GM12865 (cell line): ENCODE data around the gene DHX34.

Experiments
- DNase-seq: peaks from one replicate; pipeline ENCODE4 v3.0.0; 2010; ENCODE audit warnings: low read depth
- H3K4me3 ChIP-seq: 2 replicates; pipeline ENCODE4 v1.5.1; 2011; ENCODE audit warnings: mild to moderate bottlenecking, low read depth, low read length, control low read depth
- TF ChIP-seq, protein P1 (sequence below): IDR thresholded peaks from 2 replicates; pipeline ENCODE4 v1.5.1; 2011; ENCODE audit warnings: low read length, control low read depth, low read depth, inconsistent platforms; ENCODE audit not compliant: insufficient read depth; ENCODE audit errors: missing control alignments

Gene DHX34

GRCh38 chr19:47413941-47414340, 64.8 kb downstream of the DHX34 start:
- H3K4me3 ChIP-seq = no peak overlapping the region
- TF ChIP-seq, protein P1, sequence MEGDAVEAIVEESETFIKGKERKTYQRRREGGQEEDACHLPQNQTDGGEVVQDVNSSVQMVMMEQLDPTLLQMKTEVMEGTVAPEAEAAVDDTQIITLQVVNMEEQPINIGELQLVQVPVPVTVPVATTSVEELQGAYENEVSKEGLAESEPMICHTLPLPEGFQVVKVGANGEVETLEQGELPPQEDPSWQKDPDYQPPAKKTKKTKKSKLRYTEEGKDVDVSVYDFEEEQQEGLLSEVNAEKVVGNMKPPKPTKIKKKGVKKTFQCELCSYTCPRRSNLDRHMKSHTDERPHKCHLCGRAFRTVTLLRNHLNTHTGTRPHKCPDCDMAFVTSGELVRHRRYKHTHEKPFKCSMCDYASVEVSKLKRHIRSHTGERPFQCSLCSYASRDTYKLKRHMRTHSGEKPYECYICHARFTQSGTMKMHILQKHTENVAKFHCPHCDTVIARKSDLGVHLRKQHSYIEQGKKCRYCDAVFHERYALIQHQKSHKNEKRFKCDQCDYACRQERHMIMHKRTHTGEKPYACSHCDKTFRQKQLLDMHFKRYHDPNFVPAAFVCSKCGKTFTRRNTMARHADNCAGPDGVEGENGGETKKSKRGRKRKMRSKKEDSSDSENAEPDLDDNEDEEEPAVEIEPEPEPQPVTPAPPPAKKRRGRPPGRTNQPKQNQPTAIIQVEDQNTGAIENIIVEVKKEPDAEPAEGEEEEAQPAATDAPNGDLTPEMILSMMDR = no peak
- no peak for DNase-seq

DNA sequence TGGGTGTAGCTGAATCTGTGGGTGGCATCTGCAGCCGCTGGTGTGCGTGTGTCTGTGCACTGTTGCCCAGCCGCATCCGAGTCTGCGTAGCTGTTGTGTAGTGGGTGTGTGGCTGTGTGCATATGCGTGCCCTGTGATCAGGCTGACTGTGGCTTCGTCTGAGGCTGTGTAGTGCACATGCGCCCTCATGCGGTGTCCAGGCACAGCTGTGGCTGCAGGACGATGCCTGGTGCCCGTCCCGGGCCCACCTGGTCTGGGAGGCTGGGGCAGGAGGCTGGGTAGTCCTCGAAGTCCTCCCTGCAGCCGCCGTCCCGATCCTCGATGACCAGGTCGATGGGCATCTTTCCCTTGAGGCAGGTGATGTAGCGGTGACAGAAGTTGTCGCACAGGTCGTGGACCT, 65.4 kb downstream of the DHX34 start:
- peak; percentile 38 for DNase-seq
- no peak overlapping the region for H3K4me3 ChIP-seq
- TF ChIP-seq, protein P1 = peak; percentile 20

GRCh38 chr19:47415953-47416642, 67.0 kb downstream of the DHX34 start:
- no peak for DNase-seq
- H3K4me3 ChIP-seq = no peak overlapping the region
- TF ChIP-seq, protein P1 = no peak

DNA sequence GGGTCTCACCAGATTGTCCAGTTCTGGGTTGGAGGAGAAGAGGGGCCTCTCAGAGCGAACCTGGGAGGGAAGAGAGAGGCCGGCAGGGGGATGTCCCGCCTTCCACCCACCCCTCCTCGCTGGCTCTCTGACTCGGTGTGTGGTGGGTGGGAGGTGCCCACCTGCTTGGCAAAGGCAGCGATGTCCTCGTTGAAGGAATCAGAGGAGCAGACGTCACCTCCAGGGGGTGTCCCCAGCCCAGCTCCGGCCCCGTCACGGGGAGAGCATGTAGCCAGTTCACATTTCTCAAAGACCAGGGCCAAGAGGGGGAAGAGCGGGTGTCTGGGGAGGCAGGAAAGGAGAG, 67.5 kb downstream of the DHX34 start:
- TF ChIP-seq, protein P1 = no peak
- no peak overlapping the region for H3K4me3 ChIP-seq
- no peak for DNase-seq

DNA sequence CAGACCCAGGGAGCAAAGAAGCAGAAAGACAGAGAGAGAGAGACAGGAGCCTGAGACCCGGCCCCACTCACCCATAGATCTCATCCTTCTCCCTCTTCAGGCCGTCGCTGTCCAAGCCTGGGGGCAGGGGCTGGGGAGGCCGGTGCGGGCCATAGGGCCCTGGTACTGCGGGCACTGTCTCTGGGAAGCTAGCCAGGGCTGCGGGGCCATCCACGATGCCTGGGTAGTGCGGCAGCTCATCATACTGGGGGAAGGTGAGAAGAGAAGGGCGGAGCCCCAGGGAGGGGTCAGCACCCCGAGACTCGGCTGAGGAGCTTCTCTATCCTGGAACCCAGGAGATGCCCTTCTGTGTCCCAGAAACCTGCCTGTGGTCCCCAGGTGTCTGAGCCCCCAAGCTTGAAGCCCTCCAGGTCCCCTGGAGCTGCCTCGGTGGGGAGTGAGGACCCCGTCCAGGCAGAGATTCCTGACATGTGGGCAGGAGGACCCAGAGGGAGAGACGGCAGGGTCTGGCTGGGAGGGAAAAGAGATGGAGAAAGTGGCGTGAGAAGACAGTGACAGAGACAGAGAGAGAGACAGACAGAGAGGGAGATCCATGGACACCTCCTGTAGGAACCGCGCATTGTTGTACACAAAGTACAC, 68.1 kb downstream of the DHX34 start:
- no peak overlapping the region for H3K4me3 ChIP-seq
- no peak for DNase-seq
- TF ChIP-seq, protein P1 = no peak

DNA sequence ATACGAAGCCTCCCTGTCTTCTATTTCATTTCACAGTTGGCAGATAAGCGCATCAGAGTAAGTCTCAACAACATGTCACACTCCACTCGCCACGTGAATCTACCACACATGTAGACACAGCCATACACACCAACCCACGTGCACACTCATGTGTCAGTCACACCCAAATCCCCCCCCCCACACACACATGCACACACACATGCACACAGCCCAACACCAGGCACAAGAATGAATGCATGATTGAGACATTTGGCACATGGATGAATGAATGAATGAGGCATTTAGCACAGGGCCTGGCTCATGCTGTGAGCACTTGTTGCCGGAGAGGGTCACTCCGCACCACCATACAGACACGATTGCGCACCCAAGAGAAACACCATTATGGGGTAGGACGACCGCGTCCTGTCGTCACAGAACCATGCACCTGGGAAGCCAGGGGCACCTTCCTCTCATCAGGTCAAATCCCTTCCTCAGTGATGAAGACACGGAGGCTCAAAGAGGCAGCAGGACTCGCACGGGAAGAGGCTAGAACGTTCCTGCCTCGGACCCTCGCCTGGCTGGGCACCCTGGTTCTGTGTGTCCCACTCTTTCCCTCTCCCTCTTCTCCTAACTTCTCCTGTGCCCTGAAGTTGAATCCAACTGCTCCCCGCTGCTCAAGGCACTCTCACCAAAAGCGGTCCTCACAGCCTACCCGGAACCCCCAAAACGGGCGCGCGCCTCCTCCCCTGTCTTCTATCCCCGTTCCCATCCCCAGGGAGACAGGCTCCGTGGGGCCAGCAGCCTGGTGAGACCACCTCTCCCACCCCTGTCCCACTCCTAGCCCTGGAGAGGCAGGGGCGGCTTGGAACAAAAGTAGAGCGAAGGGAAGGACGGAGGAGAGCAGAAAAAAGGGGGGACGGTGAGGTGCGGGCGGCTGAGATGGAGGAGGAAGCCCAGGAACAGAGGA, 68.9 kb downstream of the DHX34 start:
- H3K4me3 ChIP-seq = no peak overlapping the region
- DNase-seq = no peak
- TF ChIP-seq, protein P1 = no peak
